HUES6 (cell line): Measurements from ENCODE around the gene HSD17B1.

Source experiments
- H3K27ac ChIP-seq: 2 replicates; pipeline ENCODE4 v1.7.0; 2013; ENCODE audit warnings: low read depth, mild to moderate bottlenecking, low read length, inconsistent platforms
- H3K27me3 ChIP-seq: 2 replicates; pipeline ENCODE4 v1.6.1; 2013; ENCODE audit warnings: low read length; ENCODE audit not compliant: control insufficient read depth, insufficient read depth
- H3K36me3 ChIP-seq: 2 replicates; pipeline ENCODE4 v1.6.1; 2013; ENCODE audit warnings: low read length; ENCODE audit not compliant: control insufficient read depth, insufficient read depth
- H3K4me1 ChIP-seq: 2 replicates; pipeline ENCODE4 v1.6.1; 2013; ENCODE audit warnings: low read length; ENCODE audit not compliant: control insufficient read depth, insufficient read depth
- H3K4me3 ChIP-seq: 2 replicates; pipeline ENCODE4 v1.5.1; 2013; ENCODE audit warnings: low read depth, low read length
- H3K9ac ChIP-seq: one replicate; pipeline ENCODE4 v1.6.1; 2013; ENCODE audit warnings: mild to moderate bottlenecking, low read length
- H3K9me3 ChIP-seq: 2 replicates; pipeline ENCODE4 v1.6.1; 2013; ENCODE audit warnings: low read depth, low read length; ENCODE audit not compliant: control insufficient read depth, insufficient read depth

Gene HSD17B1

GRCh38 chr17:42571435-42572225 is 18.9 kb downstream of the HSD17B1 start:
- H3K27me3 ChIP-seq: no peaks in the 10 kb centered on the region
- no peak overlapping the region for H3K9ac ChIP-seq
- peaks cover 69% of the 10 kb centered on the region for H3K36me3 ChIP-seq
- no peak overlapping the region for H3K4me3 ChIP-seq
- H3K27ac ChIP-seq: no peak overlapping the region
- no peaks in the 10 kb centered on the region for H3K9me3 ChIP-seq
- H3K4me1 ChIP-seq: peaks cover 8% of the 10 kb centered on the region

DNA sequence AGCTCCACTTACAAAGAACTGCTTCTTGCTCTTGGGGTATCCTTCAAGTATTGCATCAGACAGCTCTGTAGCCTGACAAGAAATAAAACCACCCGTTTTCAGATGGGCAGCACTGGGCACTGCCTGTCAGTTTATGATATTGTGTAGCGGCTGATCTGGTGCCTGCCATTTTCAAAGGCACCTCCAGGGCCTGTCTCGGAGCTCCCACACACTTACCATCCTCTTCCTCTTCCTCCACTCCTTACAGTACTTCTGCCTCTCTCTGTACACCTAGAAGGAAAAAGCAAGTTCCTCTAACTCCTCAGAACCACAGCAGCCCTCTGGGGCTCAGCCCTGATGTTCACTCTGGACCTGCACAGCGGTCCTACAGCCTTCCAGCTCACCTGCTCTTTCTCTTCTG is 20.4 kb downstream of the HSD17B1 start:
- no peak overlapping the region for H3K9ac ChIP-seq
- H3K27ac ChIP-seq: no peak overlapping the region
- peaks cover 69% of the 10 kb centered on the region for H3K36me3 ChIP-seq
- H3K4me1 ChIP-seq: 0 out of 2 replicates have a peak, but pooled peaks cover 5% of the 10 kb centered on the region
- H3K9me3 ChIP-seq: no peaks in the 10 kb centered on the region
- H3K27me3 ChIP-seq: no peaks in the 10 kb centered on the region
- no peak overlapping the region for H3K4me3 ChIP-seq

DNA sequence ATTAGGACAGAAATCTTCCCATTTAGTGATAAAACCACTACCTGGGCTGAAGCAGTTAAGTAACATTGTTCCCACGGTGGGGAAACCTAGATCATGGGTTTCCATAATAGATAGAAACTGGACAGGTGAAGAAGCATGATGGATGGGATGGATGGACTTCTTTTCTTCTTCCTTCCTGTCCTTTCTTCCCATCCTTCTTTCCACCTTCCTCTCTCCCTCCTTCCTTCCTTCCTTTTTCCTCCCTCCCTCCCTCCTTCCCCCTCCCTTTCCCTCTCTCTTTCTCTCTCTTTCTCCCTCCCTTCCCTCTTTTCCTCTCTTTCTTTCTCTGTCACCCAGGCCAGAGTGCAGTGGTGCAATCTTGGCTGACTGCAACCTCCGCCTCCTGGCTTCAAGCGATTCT is 21.7 kb downstream of the HSD17B1 start:
- Histone ChIP-seq H3K27me3 (no peaks in the 10 kb centered on the region), H3K9ac (no peak overlapping the region), H3K4me3 (no peak overlapping the region), H3K9me3 (no peaks in the 10 kb centered on the region), H3K36me3 (peaks cover 57% of the 10 kb centered on the region), H3K4me1 (peaks cover 7% of the 10 kb centered on the region; the same call in 1 of the 2 replicates), H3K27ac (no peak overlapping the region)

GRCh38 chr17:42577140-42577531 is 24.4 kb downstream of the HSD17B1 start:
- Histone ChIP-seq H3K4me3 (peak overlapping the region; percentile 92), H3K9ac (peak overlapping the region; percentile 89), H3K4me1 (peaks cover 7% of the 10 kb centered on the region; the same call in 1 of the 2 replicates), H3K36me3 (peaks cover 51% of the 10 kb centered on the region), H3K9me3 (no peaks in the 10 kb centered on the region), H3K27me3 (no peaks in the 10 kb centered on the region), H3K27ac (peak overlapping the region; percentile 41; the same call in 1 of the 2 replicates)

DNA sequence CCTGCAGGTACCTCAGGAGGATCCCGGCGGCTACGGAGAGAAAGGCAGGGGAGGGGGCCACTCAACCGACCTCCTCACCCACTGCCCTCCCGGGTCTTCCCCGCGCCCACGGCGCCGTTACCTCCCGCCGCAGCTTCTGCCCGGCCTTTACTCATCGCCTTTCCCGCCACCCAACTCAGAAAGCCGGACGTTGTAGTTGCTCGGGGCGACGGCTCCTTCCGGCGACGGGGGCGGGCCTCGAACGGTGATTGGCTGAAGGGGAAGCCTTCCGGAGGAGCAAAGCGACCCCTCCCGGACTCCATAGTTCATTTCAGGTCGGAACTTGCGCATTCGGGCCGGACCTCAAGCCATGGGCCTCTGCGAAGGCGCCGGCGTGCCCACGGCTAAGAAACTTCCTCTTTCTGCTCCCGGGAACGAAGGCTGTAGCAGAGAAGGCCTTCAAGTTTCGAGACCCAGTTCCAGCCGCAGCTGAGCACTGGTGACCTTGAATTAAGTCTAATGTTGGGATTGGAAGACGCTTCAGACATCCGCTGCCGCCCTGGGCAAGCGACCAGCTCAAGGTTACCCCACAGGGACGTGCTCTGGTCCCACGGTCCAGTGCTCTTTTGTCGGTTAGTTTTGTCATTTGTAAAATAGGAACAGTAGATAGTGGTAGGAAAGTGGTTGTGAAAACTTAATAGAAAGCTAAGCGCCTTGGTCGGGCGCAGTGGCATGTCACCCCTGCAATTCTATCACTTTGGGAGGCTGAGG is 25.0 kb downstream of the HSD17B1 start, which contains the start of gene PSMC3IP:
TSS of gene PSMC3IP (minus strand) at position 198 of the 750 bp plus-strand sequence. CDS start at position 155, 43 bp downstream.
- Histone ChIP-seq H3K4me3 (peak within 1 kb of the TSS; percentile 92), H3K9ac (peak within 1 kb of the TSS; percentile 89), H3K27me3 (no peaks in the 10 kb centered on the region), H3K4me1 (peaks cover 7% of the 10 kb centered on the region; the same call in 1 of the 2 replicates), H3K27ac (peak within 1 kb of the TSS; percentile 73; the same call in 1 of the 2 replicates), H3K36me3 (peaks cover 52% of the 10 kb centered on the region), H3K9me3 (no peaks in the 10 kb centered on the region)

- peak overlapping the region; percentile 92 for H3K4me3 ChIP-seq
- peaks cover 7% of the 10 kb centered on the region; the same call in 1 of the 2 replicates for H3K4me1 ChIP-seq
- peaks cover 52% of the 10 kb centered on the region for H3K36me3 ChIP-seq
Measured at GRCh38 chr17:42578282-42578869, 25.7 kb downstream of the HSD17B1 start.

GRCh38 chr17:42579794-42580551 is 27.2 kb downstream of the HSD17B1 start:
- no peaks in the 10 kb centered on the region for H3K27me3 ChIP-seq
- no peaks in the 10 kb centered on the region for H3K9me3 ChIP-seq
- H3K27ac ChIP-seq: no peak overlapping the region
- no peak overlapping the region for H3K9ac ChIP-seq
- peaks cover 7% of the 10 kb centered on the region; the same call in 1 of the 2 replicates for H3K4me1 ChIP-seq
- peaks cover 51% of the 10 kb centered on the region for H3K36me3 ChIP-seq
- H3K4me3 ChIP-seq: no peak overlapping the region

More at GRCh38 chr17:42578282-42578869, 25.7 kb downstream of the HSD17B1 start:
- Histone ChIP-seq H3K9ac (peak overlapping the region; percentile 89), H3K27ac (peak overlapping the region; percentile 73; the same call in 1 of the 2 replicates), H3K27me3 (no peaks in the 10 kb centered on the region), H3K9me3 (no peaks in the 10 kb centered on the region)

DNA sequence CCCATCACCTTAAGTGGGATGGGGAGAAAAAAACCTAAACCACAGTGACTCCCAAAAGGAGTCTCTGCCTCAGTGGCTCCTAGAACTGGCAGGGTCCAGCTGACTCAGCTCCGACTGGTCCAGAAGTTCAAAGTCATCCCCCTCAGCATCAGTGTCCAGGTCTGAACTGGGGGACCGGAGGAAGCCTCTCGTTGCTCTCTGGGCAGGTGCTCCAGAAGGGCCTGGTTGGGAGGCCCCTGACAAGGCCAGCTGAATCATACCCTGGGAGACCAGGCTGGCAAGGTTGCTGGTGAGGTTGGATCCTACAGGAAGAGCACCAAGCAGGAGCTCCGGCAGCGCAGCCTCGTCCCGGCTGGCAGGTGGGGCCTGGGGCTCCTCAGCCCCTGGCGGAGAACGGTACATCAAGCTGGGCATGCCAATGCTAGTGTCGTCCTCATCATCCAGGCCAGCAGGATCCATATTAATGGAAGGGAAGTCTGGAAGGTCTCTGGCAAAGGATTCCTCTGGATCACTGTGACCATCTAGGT is 29.1 kb downstream of the HSD17B1 start:
- no peak overlapping the region for H3K27ac ChIP-seq
- no peak overlapping the region for H3K9ac ChIP-seq
- H3K27me3 ChIP-seq: no peaks in the 10 kb centered on the region
- no peak overlapping the region for H3K4me3 ChIP-seq
- H3K36me3 ChIP-seq: peaks cover 64% of the 10 kb centered on the region
- H3K9me3 ChIP-seq: no peaks in the 10 kb centered on the region
- peaks cover 4% of the 10 kb centered on the region; the same call in 1 of the 2 replicates for H3K4me1 ChIP-seq

DNA sequence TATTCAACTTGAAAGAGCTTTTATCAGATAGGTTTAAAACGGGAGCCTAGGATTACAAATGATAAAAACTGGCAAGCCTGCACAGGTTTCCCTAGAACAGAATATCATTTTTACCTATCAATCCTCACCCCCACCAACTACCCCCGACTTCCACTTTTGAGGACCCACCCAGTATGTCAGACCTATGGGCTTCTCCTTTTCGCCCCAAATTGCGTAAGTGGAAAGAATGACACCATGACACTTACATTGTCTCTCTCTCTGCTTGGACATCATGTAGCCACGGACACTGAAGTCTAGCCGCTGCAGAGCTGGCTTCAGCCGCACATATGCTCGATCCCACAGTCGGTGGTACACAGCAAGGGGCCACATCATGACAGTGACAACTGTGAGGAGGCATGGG is 32.2 kb downstream of the HSD17B1 start:
- Histone ChIP-seq H3K4me1 (no peaks in the 10 kb centered on the region), H3K36me3 (peaks cover 87% of the 10 kb centered on the region), H3K4me3 (no peak overlapping the region), H3K9ac (no peak overlapping the region), H3K27me3 (no peaks in the 10 kb centered on the region), H3K9me3 (no peaks in the 10 kb centered on the region), H3K27ac (no peak overlapping the region)

DNA sequence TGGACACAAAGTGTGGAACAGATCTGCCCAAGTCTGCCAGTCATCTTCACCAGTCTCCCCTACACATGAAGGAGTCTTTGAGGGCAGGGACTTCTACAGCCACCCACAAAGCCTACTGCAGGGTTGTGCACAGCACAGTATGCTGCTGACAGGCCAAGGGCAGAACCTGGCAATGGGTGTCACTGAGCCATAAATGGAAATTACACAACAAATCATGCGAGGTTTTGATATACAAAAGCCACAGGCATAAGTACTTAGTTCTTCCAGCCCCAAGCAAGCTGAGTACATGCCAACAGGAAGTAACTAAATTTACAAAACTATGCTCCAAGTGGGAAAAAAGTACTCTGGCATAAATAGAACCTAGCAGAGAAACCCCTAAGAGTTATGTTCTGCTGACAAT is 32.6 kb downstream of the HSD17B1 start:
- Histone ChIP-seq H3K4me1 (no peaks in the 10 kb centered on the region), H3K27me3 (no peaks in the 10 kb centered on the region), H3K27ac (no peak overlapping the region), H3K9me3 (no peaks in the 10 kb centered on the region), H3K9ac (no peak overlapping the region), H3K4me3 (no peak overlapping the region), H3K36me3 (peaks cover 83% of the 10 kb centered on the region)
